ENCODE measurements around the gene TSC2.

DNA sequence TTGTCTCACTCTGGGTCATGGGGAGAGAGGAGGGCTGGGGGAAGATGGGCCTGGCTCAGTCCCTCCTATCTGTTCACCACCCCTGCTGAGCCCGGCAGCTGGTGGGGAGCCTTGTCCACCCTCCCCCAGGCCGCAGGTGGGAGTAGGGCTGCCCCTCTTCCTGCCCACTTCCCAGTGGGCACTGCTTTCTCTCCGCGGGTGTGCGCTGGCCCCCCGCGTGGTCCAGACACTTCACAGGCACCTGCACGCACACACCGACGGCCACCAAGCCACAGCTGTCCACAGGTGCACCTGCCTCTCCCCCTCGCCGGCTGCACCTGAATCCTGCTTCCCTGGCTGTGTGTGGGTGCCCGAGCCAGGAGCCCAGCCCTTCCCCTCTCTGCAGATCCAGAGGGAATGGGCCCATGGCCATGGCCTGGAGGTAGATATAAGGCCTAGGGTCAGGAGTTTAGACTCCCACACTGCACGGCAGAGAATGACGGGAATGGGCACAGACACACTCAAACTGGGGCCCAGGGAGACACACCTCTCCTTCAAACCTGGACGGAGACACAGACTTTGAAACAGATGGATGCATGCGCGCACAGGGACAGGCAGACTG lies 19.1 kb upstream of the TSC2 start:
- TF ChIP-seq CTCF (IDR thresholded peaks at IDR 0.05), result no peak
- TF ChIP-seq IRF2 (CRISPR knock-in tag; IDR thresholded peaks at IDR 0.05; ENCODE audit: borderline replicate concordance, low read depth), result no peak
- TF ChIP-seq STAT6 (CRISPR knock-in tag; conservative IDR thresholded peaks at IDR 0.05; ENCODE audit: low read depth), result no peak
- no peak for TF ChIP-seq CBFB (CRISPR knock-in tag; IDR thresholded peaks at IDR 0.05; ENCODE audit: low read depth)
- TF ChIP-seq SMAD3 (CRISPR knock-in tag; IDR thresholded peaks at IDR 0.05; ENCODE audit: borderline replicate concordance), result no peak
